Stimulated activated CD8-positive, alpha-beta memory T cell treated with anti-CD3 and anti-CD28 coated beads, Interleukin-15, amount 100 ng/mL, for 48 hours (primary cell): ENCODE results near the gene NAA10.

ENCODE experiments used
- DNase-seq, 2 donors: peaks; one replicate each; pipeline ENCODE4 v3.0.0-alpha.2; 2020; ENCODE audit warnings: low read depth in 2 of 2

Gene NAA10

DNA sequence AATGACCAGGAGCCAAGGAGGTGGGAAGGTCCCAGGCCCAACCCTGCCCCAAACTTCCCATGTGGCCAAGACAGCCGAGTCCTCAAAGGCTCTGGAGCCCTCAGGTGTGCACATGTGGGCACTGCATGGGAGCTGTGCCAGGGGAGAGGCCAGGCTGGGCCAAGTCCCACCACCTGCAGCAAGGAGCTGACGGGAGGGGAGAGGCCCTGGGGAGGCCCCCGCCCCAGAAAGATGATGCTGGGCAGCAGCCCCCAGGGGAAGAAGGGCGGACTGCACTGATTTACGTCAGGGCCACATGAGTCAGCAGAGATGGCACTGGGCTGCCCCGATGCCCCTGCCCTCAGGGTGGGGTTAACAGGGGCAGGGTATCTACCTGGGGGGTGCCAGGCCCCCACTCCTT is 50.2 kb downstream of the NAA10 start:
- DNase-seq = no peak

GRCh38 chrX:153884136-153884535 is 50.7 kb downstream of the NAA10 start:
- no peak for DNase-seq

DNA sequence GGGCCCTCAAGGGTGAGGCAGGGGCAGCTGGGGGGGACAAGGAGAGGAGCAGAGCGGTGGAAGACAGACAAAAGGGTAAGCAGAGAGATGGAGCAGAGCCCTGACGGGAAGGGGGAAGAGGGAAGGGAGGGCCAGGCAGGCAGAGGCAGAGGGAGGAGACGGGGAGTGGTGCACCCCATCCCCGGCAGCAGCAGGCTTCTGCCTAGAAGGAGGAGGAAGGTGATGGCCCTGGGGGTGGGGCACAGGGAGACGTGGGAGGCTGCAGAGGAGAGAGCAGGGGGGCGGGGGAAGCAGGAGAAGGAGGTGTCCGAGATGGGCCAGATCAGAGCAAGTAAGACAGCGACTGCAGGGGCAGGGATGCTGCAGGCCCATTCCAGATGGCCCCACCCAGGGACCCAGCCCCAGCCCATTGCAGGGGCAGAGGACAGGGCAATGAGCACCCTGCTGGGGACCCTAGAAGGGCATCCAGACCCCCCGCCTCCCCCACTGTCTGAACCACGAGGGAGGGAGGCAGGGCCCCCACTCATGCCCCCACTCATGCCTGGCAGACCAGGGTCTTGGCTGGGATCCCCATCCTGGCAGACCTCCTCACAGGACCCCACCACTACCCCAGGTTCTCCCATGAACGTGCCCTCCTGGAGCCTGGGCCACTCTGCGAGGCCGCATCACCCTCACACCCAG is 51.5 kb downstream of the NAA10 start:
- no peak for DNase-seq

GRCh38 chrX:153882557-153882956 is 52.3 kb downstream of the NAA10 start:
- no peak for DNase-seq

GRCh38 chrX:153882086-153882498 is 52.7 kb downstream of the NAA10 start:
- no peak for DNase-seq

DNA sequence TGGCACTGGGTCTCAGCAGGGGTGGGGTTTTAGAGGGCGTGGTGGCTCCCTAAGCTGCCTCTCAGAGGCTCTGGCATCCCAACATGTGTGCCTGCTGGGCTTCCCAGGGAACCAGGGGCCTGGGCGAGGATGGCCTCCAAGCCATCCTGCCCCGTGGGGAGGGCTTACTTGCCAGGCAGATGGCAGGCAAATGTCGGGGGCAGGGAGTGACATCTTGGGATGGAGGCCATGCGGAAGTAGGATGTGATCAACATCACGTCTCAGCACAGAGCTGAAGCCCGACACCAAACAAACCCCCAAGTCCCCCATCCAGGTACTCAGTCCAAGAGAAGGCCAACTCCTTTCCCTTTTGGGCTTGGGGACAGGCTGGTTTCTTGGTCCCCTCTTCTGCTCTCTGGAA is 53.6 kb downstream of the NAA10 start:
- no peak for DNase-seq

- DNase-seq = no peak
Measured at GRCh38 chrX:153880440-153880815, 54.4 kb downstream of the NAA10 start.

DNA sequence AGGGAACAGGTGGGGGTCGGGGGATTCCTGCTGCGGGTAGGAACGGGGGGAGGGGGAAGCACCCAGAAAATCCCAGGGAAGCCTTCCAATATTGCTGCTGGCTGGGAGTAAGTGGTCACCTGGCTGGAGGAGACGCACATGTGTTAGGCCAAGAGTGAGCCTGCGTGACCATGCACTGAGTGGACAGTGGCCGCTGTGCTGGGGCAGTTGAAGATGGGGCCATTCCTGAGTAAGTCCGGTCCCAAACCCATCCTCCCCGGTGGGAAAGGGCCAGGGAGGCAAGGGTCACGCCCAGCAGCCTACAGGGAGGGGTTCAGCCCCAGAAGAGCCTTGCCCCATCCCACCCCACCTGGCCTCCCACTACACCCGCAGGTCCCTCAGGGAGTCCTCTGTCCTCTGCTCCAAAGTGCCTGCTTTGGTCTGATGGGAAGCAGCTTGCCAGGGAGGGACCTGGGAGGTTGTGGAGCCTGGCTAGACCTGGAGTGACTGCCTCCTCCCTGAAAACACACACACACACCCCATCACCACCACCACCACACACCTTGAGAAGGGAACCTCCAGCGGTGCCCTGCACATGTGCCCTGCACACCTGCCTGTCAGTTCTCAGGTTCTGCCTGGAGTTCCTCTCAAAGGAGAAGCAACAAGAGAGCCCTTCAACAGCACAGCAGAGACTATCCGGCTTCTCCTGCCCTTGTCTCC is 54.9 kb downstream of the NAA10 start:
- DNase-seq = no peak
